Hepatocyte (in vitro differentiated cells): ENCODE data around the gene ASXL2.

Experiments used
- CTCF ChIP-seq: fragments of 200-600 bp; sonication (generic); IDR thresholded peaks from 2 replicates; pipeline ENCODE4 v1.5.1; 2016; ENCODE audit warnings: antibody characterized with exemption, mild to moderate bottlenecking; ENCODE audit not compliant: poor library complexity
- EZH2 ChIP-seq: fragments of 200-600 bp; sonication (generic); IDR thresholded peaks from 2 replicates; pipeline ENCODE4 v1.6.1; 2016; ENCODE audit warnings: antibody characterized with exemption, mild to moderate bottlenecking, borderline replicate concordance

- TF ChIP-seq CTCF (no peak), EZH2 (no peak)
Observed at GRCh38 chr2:25831746-25832449, 46.4 kb downstream of the ASXL2 start.
